ENCODE measurements around the gene HMOX2.

The HMOX2 gene

DNA sequence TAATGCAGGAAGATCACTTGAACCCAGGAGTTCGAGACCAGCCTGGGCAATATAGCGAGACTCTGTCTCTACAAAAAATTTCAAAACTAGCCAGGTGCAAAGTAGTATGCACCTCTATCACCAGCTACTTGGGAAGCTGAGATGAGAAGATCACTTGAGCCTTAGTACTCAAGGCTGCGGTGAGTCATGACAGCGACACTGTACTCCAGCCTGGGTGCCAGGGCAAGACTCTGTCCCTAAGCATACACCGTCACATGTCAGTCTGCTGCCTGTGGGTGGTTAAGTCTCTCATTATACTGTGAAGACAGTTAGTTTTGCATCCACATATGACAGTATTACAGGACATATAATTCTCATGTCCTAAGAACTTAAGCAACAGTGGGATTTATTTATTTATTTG, 23.5 kb upstream of the HMOX2 start:
- DNase-seq: no peak
- H3K27me3 ChIP-seq (replicated peaks in 2 of 5; ENCODE audit: control insufficient read depth in 4 of 5, insufficient read depth in 5 of 5, low read length in 4 of 5): no peaks in the 10 kb centered on the region
- CTCF ChIA-PET: interaction anchor here (1.5 to 2.1 kb wide), 2 partner anchors 11 to 13 kb away, joined by 4 to 7 read pairs; no protein-coding TSS in a partner anchor
- no peaks in the 10 kb centered on the region for H3K9me3 ChIP-seq (ENCODE audit: control extremely low read depth in 1 of 5, control insufficient read depth in 4 of 5, insufficient read depth in 2 of 5, low read depth in 1 of 5, low read length in 4 of 5)
- WGBS (ENCODE audit: insufficient coverage): 92% methylated on average over 4 of the region's 5 CpGs
- H3K27ac ChIP-seq (ENCODE audit: insufficient read depth in 1 of 2, low read depth in 1 of 2, low read length in 2 of 2, poor library complexity in 1 of 2, severe bottlenecking in 2 of 2): no peak overlapping the region
- POLR2A ChIA-PET: no interaction called here
- no peaks in the 10 kb centered on the region for H3K4me1 ChIP-seq (ENCODE audit: control extremely low read depth in 1 of 4, control insufficient read depth in 4 of 4, insufficient read depth in 4 of 4, low read length in 3 of 4)
- peaks cover 13 to 84% (median 62%) of the 10 kb centered on the region in 4 experiments for H3K36me3 ChIP-seq (ENCODE audit: control insufficient read depth in 4 of 4, insufficient read depth in 4 of 4, low read length in 3 of 4)
- H3K4me3 ChIP-seq (ENCODE audit: control insufficient read depth in 1 of 7, extremely low read depth in 1 of 7, insufficient read depth in 4 of 7, low read depth in 2 of 7, low read length in 6 of 7): no peak overlapping the region

GRCh38 chr16:4454623-4455022, 21.6 kb upstream of the HMOX2 start:
- Histone ChIP-seq H3K4me1 (ENCODE audit: control extremely low read depth in 1 of 4, control insufficient read depth in 4 of 4, insufficient read depth in 4 of 4, low read length in 3 of 4) (peaks cover 0 to 8% (median 6%) of the 10 kb centered on the region in 4 experiments), H3K4me3 (ENCODE audit: control insufficient read depth in 1 of 7, extremely low read depth in 1 of 7, insufficient read depth in 4 of 7, low read depth in 2 of 7, low read length in 6 of 7) (no peak overlapping the region), H3K9me3 (ENCODE audit: control extremely low read depth in 1 of 5, control insufficient read depth in 4 of 5, insufficient read depth in 2 of 5, low read depth in 1 of 5, low read length in 4 of 5) (no peaks in the 10 kb centered on the region), H3K27ac (ENCODE audit: insufficient read depth in 1 of 2, low read depth in 1 of 2, low read length in 2 of 2, poor library complexity in 1 of 2, severe bottlenecking in 2 of 2) (no peak overlapping the region), H3K27me3 (replicated peaks in 2 of 5; ENCODE audit: control insufficient read depth in 4 of 5, insufficient read depth in 5 of 5, low read length in 4 of 5) (no peaks in the 10 kb centered on the region), H3K36me3 (ENCODE audit: control insufficient read depth in 4 of 4, insufficient read depth in 4 of 4, low read length in 3 of 4) (peaks cover 13 to 75% (median 52%) of the 10 kb centered on the region in 4 experiments)
- CTCF ChIA-PET: no interaction called here
- WGBS (ENCODE audit: insufficient coverage): 100% methylated on average over 6 of the region's 9 CpGs
- DNase-seq: no peak
- POLR2A ChIA-PET: no interaction called here

DNA sequence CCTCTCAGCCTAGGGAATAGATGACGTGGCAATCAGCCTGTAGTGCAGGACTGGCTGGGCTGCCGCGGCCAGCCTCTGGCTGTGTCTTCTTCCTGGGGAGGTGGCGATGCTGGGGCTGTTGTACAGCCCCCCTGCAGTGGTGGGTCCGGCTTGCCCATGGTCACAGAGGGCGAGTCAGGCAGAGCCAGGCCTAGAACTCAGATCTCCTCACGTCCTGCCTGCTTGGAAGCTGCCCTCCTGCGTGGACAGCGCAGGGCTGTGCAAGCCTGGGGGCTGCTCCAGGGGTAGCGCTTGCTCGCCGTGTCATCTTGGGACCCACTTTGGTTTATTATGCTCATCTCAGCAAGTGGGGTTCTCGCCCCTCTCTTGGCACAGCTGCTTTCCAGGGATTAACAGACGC, 21.1 kb upstream of the HMOX2 start:
- Histone ChIP-seq H3K27me3 (replicated peaks in 2 of 5; ENCODE audit: control insufficient read depth in 4 of 5, insufficient read depth in 5 of 5, low read length in 4 of 5) (no peaks in the 10 kb centered on the region), H3K27ac (ENCODE audit: insufficient read depth in 1 of 2, low read depth in 1 of 2, low read length in 2 of 2, poor library complexity in 1 of 2, severe bottlenecking in 2 of 2) (no peak overlapping the region), H3K36me3 (ENCODE audit: control insufficient read depth in 4 of 4, insufficient read depth in 4 of 4, low read length in 3 of 4) (peaks cover 12 to 74% (median 51%) of the 10 kb centered on the region in 4 experiments), H3K4me3 (ENCODE audit: control insufficient read depth in 1 of 7, extremely low read depth in 1 of 7, insufficient read depth in 4 of 7, low read depth in 2 of 7, low read length in 6 of 7) (no peak overlapping the region), H3K4me1 (ENCODE audit: control extremely low read depth in 1 of 4, control insufficient read depth in 4 of 4, insufficient read depth in 4 of 4, low read length in 3 of 4) (peaks cover 0 to 8% (median 6%) of the 10 kb centered on the region in 4 experiments), H3K9me3 (ENCODE audit: control extremely low read depth in 1 of 5, control insufficient read depth in 4 of 5, insufficient read depth in 2 of 5, low read depth in 1 of 5, low read length in 4 of 5) (no peaks in the 10 kb centered on the region)
- 95% methylated on average over 13 of the region's 14 CpGs for WGBS (ENCODE audit: insufficient coverage)
- ChIA-PET POLR2A (interaction anchor here (0.6 kb wide), 1 partner anchor 41 kb away, joined by 7 read pairs; no protein-coding TSS in a partner anchor), CTCF (interaction anchor here (0.6 to 0.7 kb wide), 2 partner anchors 9 to 25 kb away, joined by 3 to 4 read pairs; no protein-coding TSS in a partner anchor)
- no peak for DNase-seq

- Histone ChIP-seq H3K4me1 (ENCODE audit: control extremely low read depth in 1 of 4, control insufficient read depth in 4 of 4, insufficient read depth in 4 of 4, low read length in 3 of 4) (peaks cover 0 to 8% (median 6%) of the 10 kb centered on the region in 4 experiments), H3K36me3 (ENCODE audit: control insufficient read depth in 4 of 4, insufficient read depth in 4 of 4, low read length in 3 of 4) (peaks cover 10 to 68% (median 45%) of the 10 kb centered on the region in 4 experiments), H3K27ac (ENCODE audit: insufficient read depth in 1 of 2, low read depth in 1 of 2, low read length in 2 of 2, poor library complexity in 1 of 2, severe bottlenecking in 2 of 2) (no peak overlapping the region), H3K27me3 (replicated peaks in 2 of 5; ENCODE audit: control insufficient read depth in 4 of 5, insufficient read depth in 5 of 5, low read length in 4 of 5) (no peaks in the 10 kb centered on the region), H3K9me3 (ENCODE audit: control extremely low read depth in 1 of 5, control insufficient read depth in 4 of 5, insufficient read depth in 2 of 5, low read depth in 1 of 5, low read length in 4 of 5) (no peaks in the 10 kb centered on the region), H3K4me3 (ENCODE audit: control insufficient read depth in 1 of 7, extremely low read depth in 1 of 7, insufficient read depth in 4 of 7, low read depth in 2 of 7, low read length in 6 of 7) (no peak overlapping the region)
- ChIA-PET CTCF (interaction anchor here (0.7 kb wide), 1 partner anchor 10 kb away, joined by 3 read pairs; no protein-coding TSS in a partner anchor), POLR2A (interaction anchor here (0.6 kb wide), 1 partner anchor 42 kb away, joined by 7 read pairs; no protein-coding TSS in a partner anchor)
- no peak for DNase-seq
- 96% methylated on average over 7 of the region's 10 CpGs for WGBS (ENCODE audit: insufficient coverage)
Observed at GRCh38 chr16:4455951-4456350, 20.2 kb upstream of the HMOX2 start.

GRCh38 chr16:4460936-4461249, 15.3 kb upstream of the HMOX2 start:
- WGBS (ENCODE audit: insufficient coverage): 96% methylated on average over 4 of the region's 5 CpGs

DNA sequence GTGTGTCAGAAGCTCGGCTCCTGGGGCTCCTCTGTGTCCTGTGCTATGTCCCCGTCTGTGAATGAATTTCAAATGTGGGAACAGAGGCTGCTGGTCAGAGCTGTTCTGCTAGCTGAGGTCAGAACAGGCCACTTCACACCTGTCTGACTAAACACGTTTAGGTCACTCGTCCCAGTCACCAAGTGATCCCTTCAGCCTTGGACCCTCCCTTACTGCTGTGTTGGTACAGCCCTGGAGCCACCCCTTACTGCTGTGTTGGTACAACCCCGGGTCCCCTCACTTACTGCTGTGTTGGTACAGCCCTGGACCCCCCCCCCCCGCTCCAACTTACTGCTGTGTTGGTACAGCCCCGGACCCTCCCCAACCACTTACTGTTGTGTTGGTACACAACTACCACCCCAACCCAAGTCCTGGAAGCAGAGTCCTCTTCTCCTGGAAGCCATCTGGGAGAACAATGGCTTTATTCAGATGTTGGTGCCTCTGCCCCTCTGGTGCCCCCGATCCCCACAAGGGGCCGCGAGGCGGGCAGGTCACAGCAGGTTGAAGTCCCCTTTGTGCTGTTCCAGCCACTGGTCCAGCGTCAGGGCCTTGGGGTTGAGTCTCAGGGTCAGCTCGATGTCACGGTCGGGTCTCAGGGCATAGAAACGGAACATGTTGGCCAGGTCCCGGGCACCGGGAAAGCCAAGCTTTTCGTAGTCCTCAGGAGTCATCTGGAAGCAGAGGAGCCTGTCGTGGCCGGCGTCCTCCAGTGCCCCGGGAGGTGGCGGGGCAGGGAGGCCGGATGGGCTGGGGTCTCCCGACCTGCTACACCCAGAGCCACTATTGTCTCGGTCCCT, 14.7 kb upstream of the HMOX2 start:
- H3K4me1 ChIP-seq (ENCODE audit: control extremely low read depth in 1 of 4, control insufficient read depth in 4 of 4, insufficient read depth in 4 of 4, low read length in 3 of 4): peaks cover 0 to 8% (median 6%) of the 10 kb centered on the region in 4 experiments
- ChIA-PET POLR2A (no interaction called here), CTCF (no interaction called here)
- H3K36me3 ChIP-seq (ENCODE audit: control insufficient read depth in 4 of 4, insufficient read depth in 4 of 4, low read length in 3 of 4): peaks cover 6 to 66% (median 47%) of the 10 kb centered on the region in 4 experiments
- H3K9me3 ChIP-seq (ENCODE audit: control extremely low read depth in 1 of 5, control insufficient read depth in 4 of 5, insufficient read depth in 2 of 5, low read depth in 1 of 5, low read length in 4 of 5): no peaks in the 10 kb centered on the region
- DNase-seq: peak in 2 of 3 donors; percentile 24 to 26
- 92% methylated on average over 23 of the region's 27 CpGs for WGBS (ENCODE audit: insufficient coverage)
- no peak overlapping the region for H3K27ac ChIP-seq (ENCODE audit: insufficient read depth in 1 of 2, low read depth in 1 of 2, low read length in 2 of 2, poor library complexity in 1 of 2, severe bottlenecking in 2 of 2)
- H3K27me3 ChIP-seq (replicated peaks in 2 of 5; ENCODE audit: control insufficient read depth in 4 of 5, insufficient read depth in 5 of 5, low read length in 4 of 5): no peaks in the 10 kb centered on the region
- H3K4me3 ChIP-seq (ENCODE audit: control insufficient read depth in 1 of 7, extremely low read depth in 1 of 7, insufficient read depth in 4 of 7, low read depth in 2 of 7, low read length in 6 of 7): no peak overlapping the region

More at GRCh38 chr16:4460936-4461249, 15.3 kb upstream of the HMOX2 start:
- H3K4me3 ChIP-seq (ENCODE audit: control insufficient read depth in 1 of 7, extremely low read depth in 1 of 7, insufficient read depth in 4 of 7, low read depth in 2 of 7, low read length in 6 of 7): no peak overlapping the region
- POLR2A ChIA-PET: no interaction called here
- peaks cover 0 to 8% (median 6%) of the 10 kb centered on the region in 4 experiments for H3K4me1 ChIP-seq (ENCODE audit: control extremely low read depth in 1 of 4, control insufficient read depth in 4 of 4, insufficient read depth in 4 of 4, low read length in 3 of 4)
- H3K9me3 ChIP-seq (ENCODE audit: control extremely low read depth in 1 of 5, control insufficient read depth in 4 of 5, insufficient read depth in 2 of 5, low read depth in 1 of 5, low read length in 4 of 5): no peaks in the 10 kb centered on the region
- H3K36me3 ChIP-seq (ENCODE audit: control insufficient read depth in 4 of 4, insufficient read depth in 4 of 4, low read length in 3 of 4): peaks cover 7 to 66% (median 47%) of the 10 kb centered on the region in 4 experiments
- no peak for DNase-seq
- no peak overlapping the region for H3K27ac ChIP-seq (ENCODE audit: insufficient read depth in 1 of 2, low read depth in 1 of 2, low read length in 2 of 2, poor library complexity in 1 of 2, severe bottlenecking in 2 of 2)
- CTCF ChIA-PET: no interaction called here
- no peaks in the 10 kb centered on the region for H3K27me3 ChIP-seq (replicated peaks in 2 of 5; ENCODE audit: control insufficient read depth in 4 of 5, insufficient read depth in 5 of 5, low read length in 4 of 5)

DNA sequence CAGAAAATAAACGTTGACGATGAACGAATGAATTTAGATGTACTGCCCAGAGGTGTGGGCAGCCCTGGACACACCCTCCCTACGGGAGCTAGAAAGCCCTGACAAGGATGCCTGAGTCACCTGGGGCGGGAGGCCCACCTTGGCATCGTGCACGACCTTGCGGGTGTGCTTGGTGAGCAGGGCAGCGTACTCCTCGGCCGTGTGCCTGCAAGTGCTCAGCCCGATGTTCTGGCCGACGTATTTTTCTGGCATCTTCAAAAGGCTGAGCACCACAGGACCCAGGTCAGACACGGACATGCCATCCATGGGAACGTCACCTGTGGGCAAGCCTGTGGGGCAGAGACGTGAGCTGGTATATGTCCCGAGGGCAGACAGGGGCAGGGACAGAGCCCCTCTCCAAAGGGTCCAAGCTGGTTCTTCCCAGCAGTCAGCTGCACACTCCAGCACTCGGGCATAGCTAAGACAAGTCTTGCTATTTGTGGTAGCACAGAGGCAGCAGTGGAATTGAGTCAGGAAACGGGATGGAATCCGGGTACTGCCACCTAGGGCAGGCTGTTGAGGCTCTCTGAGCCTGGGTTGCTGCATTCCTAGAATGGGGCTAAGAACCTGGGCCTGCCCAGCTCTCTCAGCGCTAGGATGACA, 12.6 kb upstream of the HMOX2 start:
- WGBS (ENCODE audit: insufficient coverage): 98% methylated on average over 22 of the region's 22 CpGs
- no peak for DNase-seq
- H3K27ac ChIP-seq (ENCODE audit: insufficient read depth in 1 of 2, low read depth in 1 of 2, low read length in 2 of 2, poor library complexity in 1 of 2, severe bottlenecking in 2 of 2): no peak overlapping the region
- H3K4me1 ChIP-seq (ENCODE audit: control extremely low read depth in 1 of 4, control insufficient read depth in 4 of 4, insufficient read depth in 4 of 4, low read length in 3 of 4): peaks cover 0 to 8% (median 6%) of the 10 kb centered on the region in 4 experiments
- no peak overlapping the region for H3K4me3 ChIP-seq (ENCODE audit: control insufficient read depth in 1 of 7, extremely low read depth in 1 of 7, insufficient read depth in 4 of 7, low read depth in 2 of 7, low read length in 6 of 7)
- H3K9me3 ChIP-seq (ENCODE audit: control extremely low read depth in 1 of 5, control insufficient read depth in 4 of 5, insufficient read depth in 2 of 5, low read depth in 1 of 5, low read length in 4 of 5): no peaks in the 10 kb centered on the region
- POLR2A ChIA-PET: no interaction called here
- peaks cover 11 to 66% (median 51%) of the 10 kb centered on the region in 4 experiments for H3K36me3 ChIP-seq (ENCODE audit: control insufficient read depth in 4 of 4, insufficient read depth in 4 of 4, low read length in 3 of 4)
- CTCF ChIA-PET: interaction anchor here (0.8 to 1.3 kb wide), 4 partner anchors 9 to 61 kb away, joined by 3 to 7 read pairs (median 4); no protein-coding TSS in a partner anchor
- H3K27me3 ChIP-seq (replicated peaks in 2 of 5; ENCODE audit: control insufficient read depth in 4 of 5, insufficient read depth in 5 of 5, low read length in 4 of 5): no peaks in the 10 kb centered on the region

Measured in common myeloid progenitor, CD34-positive (primary cell).